ENCODE data around the gene NOL11.
"Not testable (repeated sequence)": the region's sequence is repeated elsewhere in the genome, so short reads cannot be mapped to it uniquely, and the experiment has no call there.

Gene NOL11

DNA sequence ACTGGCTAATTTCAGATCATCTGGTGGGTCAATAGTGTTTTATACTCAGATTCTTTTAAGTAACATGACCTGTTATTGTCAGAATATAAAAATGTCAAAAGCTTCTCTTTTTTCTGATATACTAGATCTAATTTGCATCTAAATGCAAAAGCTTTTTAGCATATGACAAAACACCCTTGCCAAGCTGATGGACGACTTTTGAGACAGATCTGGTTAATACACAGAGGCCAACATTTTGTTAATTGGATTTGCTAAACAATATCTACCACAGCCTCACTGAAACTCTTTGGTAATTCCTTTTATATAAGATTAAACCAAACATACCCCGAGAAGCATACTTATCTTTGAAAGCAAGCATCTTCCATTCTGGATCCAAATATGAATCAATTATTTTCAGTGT, 10.3 kb upstream of the NOL11 start:
- in situ Hi-C loops (cut with MboI; ENCODE audit: low sequenced_read_pairs): no loop called here

DNA sequence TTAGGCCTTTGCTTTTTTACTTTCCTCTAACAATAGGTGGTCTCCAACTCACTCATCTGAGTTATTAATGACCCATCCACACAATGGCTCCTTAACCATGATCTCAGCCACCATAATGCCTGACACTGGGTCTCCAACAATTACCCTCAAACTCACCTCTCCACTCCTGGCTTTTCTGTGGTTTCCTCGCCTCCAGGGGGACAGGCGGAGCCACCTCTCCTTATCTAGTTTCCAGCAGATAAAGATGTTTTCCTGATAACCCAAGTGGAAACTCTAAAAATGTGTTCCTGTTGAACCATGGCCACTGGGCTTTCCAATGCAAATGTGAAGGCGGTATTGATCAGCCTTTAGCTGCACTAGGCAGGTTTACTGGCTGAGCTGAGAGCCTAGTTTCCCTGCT, 9.4 kb upstream of the NOL11 start:
- in situ Hi-C loops (cut with MboI; ENCODE audit: low sequenced_read_pairs): no loop called here

DNA sequence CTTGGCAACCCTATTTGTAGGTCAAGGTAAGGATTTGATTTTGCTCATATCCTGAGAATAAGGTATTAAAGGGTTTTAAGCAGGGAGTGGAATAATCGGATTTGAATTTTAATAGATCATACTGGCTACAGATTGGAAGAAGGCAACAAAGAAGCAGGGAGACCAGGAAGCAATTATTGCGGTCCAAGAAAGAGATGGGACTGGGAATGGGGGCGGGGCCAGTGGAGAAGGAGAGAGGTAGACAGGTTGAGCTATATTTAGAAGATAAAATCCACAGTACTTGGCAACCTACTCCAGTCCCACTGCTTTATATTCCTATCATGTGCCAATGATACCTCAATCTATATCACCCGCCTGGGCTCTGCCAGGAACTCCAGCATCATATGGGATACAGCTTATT, 5.8 kb upstream of the NOL11 start:
- in situ Hi-C loops (cut with MboI; ENCODE audit: low sequenced_read_pairs): no loop called here

DNA sequence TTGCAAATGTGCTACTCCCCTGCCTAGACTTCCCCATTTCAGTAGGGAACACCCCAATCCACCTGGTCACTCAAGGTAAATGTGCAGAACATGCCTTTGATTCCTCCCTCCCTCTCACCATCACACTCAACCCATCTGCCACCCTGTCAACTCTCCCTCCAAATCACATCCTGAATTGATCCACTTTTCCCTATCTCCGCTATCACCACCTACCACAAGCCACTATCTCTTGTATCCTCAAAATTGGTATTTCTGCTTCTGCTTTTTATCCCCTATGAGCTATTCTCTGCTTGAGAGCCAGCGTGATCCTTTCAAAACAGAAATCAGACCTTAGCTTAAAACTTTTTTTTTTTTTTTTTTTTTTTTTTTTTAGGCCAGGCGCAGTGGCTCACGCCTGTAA, 5.4 kb upstream of the NOL11 start:
- in situ Hi-C loops (cut with MboI; ENCODE audit: low sequenced_read_pairs): no loop called here

DNA sequence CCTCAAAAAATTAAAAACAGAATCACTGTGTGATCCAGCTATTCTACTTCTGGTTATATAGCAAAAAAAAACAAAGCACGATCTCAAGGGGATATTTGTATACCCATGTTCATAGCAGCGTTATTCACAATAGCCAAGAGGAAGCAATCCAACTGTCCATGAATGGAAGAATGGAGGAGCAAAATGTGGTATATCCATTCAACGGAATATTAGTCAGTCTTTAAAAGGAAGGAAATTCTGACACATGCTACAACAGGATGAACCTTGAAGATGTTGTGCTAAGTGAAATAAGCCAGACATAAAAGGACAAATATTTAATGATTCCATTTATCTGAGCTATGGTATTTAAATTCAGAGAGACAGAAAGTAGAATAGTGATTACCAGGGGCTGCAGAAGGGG, 4.6 kb upstream of the NOL11 start:
- in situ Hi-C loops (cut with MboI; ENCODE audit: low sequenced_read_pairs): no loop called here

DNA sequence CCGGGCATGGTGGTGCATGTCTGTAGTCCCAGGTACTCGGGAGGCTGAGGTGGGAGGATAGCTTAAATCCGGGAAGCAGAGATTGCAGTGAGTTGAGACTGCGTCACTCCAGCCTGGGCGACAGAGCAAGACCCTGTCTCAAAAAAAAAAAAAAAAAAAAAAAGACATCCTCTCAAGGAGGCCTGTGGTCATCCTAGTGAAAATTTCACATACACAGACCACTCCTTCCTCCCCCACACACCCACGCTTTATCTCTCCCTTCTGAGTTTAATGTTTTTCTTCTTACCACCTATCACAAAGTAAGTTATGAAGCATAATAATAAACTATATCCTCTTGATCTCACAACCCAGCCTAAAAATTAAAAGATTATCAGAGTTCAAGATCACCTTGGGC, 1.3 kb upstream of the NOL11 start:
- in situ Hi-C loops (cut with MboI; ENCODE audit: low sequenced_read_pairs): no loop called here

DNA sequence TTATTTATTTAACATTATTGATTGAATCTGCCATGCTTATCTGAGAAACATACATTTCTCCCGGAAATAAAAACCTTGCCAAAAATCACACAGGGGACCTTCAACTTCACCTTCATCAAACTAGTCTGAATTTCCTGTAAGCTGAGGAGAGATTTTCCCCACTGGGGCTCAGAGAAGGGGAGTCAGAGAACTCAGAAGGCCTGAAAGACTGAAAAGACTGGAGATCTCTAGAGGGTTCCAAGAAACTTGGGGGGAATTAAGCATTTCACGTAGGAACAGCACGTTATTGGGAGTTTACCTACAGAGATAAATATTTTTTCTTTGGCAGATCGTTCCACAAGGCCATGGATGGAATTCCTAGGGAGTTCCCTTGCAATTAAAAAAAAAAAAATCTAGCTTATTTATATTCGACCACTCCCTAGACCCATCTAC, 528 bp upstream of the NOL11 start:
- in situ Hi-C loops (cut with MboI; ENCODE audit: low sequenced_read_pairs): no loop called here

DNA sequence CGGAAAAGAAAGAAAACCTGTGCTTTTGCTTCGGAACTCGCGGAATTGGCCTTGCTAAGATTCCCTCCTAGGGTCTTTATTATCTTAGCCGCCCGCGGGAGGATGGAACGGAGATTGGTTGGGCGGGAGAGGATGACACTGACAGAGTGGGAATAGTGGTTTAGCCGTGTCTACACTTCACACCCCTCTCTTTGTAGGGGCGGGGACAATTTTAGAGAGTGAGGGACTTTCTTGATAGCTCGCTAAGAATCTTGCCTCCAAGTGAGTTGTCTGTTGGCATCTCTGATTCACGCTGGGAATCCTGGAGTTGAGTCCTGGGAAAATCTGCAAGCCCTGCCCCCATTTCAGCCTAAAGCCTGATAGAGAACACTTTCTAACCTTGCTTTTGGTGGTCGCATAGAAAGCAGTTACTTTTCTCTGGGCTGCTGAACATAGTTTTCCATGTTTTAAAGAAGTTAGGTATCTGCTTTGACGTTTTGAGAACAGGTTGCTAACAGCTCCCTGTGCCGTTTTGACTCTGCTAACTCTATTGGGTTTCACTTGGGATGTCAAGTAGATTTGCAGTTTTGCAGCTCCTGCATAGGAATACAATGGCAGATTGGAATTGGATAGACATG, 697 bp downstream of the NOL11 start:
- in situ Hi-C loops (cut with MboI; ENCODE audit: low sequenced_read_pairs): no loop called here

DNA sequence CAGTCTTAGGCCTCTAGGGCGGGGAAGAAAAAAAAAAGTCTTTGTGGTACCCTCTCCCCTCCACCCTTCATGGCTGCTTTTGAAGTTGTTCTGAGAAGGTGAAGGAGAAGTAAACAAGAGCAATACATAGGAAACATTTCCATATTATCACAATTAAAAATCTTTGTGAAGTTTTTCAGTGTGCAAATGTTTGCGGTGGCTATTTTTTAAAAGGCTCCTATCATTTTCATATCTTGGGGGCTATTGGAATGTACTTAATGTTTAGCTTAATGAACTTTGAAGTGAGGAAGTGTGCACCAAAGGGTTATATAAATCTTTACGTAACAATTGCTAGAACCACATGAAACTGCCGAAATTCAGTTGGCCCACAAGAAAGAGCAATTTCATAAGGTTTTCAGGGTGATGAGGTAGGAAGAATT, 7.6 kb downstream of the NOL11 start:
- in situ Hi-C loops (cut with MboI; ENCODE audit: low sequenced_read_pairs): no loop called here

DNA sequence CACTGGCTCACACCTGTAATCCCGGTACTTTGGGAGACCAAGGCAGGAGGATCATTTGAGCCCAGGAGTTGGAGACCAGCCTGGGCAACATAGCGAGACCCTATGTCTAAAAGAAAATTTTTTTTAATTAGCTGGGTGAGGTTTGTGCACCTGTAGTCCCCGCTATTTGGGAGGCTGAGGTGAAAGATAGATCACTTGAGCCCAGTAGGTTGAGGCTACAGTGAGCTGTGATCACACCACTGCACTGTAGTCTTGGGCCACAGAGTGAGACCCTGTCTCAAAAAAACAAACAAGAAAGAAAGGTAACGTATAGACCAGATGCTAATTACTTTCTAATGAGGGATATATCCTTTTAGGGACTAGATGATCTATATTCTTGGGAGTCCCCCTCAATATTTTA, 8.1 kb downstream of the NOL11 start:
- in situ Hi-C loops (cut with MboI; ENCODE audit: low sequenced_read_pairs): no loop called here

DNA sequence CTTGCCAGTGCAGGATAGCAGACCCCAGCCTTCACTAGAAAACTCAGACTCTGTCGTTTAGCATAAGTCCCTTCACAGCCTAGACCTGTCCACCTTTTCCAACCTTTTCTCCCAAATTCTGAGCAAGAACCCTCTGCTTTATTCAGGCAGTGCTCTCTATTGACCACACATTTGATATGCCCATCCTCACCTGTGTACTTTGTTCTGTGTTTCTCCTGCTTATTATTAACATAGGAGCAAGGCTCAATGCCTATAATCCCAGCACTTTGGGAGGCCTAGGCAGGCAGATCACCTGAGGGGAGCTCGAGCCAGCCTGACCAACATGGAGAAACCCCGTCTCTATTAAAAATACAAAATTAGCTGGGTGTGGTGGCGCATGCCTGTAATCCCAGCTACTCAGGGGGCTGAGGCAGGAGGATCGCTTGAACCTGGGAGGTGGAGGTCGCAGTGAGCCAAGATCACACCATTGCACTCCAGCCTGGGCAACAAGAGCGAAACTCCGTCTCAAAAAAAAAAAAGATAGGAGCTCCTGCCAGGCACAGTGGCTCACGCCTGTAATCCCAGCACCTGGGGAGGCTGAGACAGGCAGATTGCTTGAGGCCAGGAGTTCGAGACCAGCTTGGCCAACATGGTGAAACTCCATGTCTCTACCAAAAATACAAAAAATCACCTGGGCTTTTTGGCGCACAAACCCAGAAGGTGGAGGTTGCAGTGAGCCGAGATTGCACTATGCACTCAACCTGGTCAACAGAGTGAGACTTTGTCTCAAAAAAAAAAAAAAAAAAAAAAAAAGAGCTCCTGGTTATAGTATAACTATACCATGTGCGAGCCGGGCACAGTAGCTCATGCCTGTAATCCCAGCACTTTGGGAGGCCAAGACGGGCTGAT, 9.7 kb downstream of the NOL11 start:
- in situ Hi-C loops (cut with MboI; ENCODE audit: low sequenced_read_pairs): not testable (repeated sequence)

DNA sequence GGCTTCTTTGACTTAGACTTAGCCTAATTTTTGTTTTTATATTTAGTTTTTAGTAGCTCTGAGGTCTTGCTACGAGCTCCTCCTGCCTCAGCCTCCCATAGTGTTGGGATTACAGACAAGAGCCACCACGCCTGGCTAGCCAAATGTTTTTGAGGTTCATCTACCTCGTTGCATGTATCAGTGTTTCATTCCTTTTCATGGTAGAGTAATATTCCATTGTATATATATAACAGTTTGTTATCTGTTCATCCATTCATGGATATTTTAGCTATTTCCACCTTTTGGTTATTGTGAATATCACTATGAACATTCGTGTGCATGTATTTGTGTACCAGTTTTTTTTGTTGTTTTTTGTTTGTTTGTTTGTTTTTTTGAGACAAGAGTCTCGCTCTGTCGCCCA, 12.2 kb downstream of the NOL11 start:
- in situ Hi-C loops (cut with MboI; ENCODE audit: low sequenced_read_pairs): no loop called here

DNA sequence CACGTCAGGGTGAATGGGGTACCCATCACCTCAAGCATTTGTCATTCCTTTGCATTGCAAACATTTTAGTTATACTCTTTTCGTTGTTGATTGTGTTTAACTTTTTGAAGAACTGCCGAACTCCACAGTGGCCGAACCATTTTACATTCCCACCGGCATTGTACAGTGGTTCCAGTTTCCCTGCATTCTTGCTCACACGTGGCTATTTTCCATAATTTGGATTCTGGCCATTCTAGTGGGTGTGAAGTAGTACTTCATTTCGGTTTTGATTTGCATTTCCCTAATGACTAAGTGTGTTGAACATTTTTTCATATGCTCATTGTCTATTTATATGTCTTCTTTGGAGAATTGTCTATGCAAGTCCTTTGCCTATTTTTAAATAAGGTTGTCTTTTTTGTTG, 13.0 kb downstream of the NOL11 start:
- in situ Hi-C loops (cut with MboI; ENCODE audit: low sequenced_read_pairs): no loop called here

DNA sequence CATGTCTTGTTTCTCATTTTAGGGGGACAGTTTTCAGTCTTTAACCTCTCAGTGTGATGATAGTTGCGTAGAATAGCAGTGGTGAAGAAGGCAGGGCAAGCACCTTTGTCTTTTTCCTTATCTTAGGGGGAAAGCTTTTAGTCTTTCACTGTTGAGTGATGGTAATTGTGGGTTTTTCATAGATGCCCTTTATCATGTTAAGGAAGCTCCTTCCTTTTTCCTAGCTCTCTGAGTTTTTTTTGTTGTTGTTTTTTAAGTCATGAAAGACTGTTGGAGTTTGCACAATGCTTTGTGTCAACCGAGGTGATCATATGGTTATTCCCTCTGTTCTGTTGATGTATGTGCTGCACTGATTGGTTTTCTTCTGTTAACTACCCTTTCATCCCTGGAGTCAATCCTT, 15.7 kb downstream of the NOL11 start:
- in situ Hi-C loops (cut with MboI; ENCODE audit: low sequenced_read_pairs): no loop called here

DNA sequence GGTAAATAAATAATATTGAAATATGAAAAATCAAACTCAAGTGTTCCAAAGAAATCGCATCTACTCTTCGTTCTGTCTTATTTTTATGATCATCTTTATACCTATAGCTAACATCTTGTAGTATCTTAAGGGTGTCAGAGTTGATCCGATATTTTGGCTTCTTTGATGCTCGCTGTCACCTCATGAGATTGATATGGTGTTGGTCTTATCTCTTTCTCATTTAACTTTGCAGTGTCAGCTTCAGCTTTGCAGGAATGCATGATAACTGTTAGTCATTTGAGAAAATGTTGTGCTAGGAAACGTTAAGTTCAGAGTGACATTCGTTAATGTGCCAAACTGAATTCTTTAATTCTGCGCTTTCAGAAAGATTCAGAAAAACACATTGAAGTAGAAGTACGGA, 19.4 kb downstream of the NOL11 start:
- in situ Hi-C loops (cut with MboI; ENCODE audit: low sequenced_read_pairs): no loop called here

DNA sequence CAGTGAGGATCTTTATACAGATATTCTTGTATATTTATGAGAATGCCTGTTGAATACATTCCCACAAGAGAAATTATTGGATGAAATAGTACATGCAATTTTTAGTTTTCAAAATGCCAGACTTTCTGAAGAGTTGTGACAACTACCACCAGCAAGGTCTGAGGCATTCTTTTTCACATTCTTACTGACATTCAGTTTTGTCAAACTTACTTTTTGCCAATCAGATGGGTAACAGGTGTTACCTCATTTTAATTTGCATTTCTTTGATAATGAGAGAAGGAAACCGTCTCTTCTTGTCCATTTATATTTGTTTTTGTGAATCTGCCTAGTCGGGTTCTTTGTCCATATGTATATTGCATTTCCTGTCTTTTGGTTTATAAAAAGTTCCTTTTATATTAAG, 24.3 kb downstream of the NOL11 start:
- in situ Hi-C loops (cut with MboI; ENCODE audit: low sequenced_read_pairs): no loop called here

DNA sequence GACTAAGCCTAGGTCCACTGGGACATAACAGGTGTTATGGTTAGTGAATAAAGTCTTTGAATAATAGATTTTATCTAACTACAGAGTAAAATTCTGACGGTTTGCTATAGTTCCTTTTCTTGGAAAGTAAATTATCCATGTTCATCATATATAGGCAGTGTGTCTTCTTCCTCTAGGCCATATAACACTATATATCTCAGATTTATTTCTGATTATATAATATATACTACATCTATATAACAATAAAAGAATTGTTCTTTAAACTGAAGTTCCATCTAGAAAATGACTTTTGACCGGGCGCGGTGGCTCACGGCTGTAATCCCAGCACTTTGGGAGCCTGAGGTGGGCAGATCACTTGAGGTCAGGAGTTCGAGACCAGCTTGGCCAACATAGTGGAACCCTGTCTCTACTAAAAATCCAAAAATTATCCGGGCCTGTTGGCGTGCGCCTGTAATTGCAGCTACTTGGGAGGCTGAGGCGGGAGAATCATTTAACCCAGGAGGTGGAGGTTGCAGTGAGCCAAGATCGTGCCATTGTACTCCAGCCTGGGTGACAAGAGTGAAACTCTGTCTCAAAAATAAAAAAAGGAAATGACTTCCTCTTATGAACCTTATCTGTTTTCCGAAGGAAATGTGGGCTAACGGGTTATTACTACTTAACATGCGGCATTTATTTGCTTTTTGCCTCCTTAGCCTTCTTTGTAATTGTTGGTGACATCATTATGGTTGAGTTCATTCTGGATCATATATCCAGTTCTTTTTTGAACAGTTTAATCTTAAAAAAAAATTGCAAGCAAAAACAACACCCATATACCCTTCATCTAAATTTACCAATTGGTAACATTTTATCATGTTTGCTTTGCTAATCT, 29.2 kb downstream of the NOL11 start:
- in situ Hi-C loops (cut with MboI; ENCODE audit: low sequenced_read_pairs): no loop called here

DNA sequence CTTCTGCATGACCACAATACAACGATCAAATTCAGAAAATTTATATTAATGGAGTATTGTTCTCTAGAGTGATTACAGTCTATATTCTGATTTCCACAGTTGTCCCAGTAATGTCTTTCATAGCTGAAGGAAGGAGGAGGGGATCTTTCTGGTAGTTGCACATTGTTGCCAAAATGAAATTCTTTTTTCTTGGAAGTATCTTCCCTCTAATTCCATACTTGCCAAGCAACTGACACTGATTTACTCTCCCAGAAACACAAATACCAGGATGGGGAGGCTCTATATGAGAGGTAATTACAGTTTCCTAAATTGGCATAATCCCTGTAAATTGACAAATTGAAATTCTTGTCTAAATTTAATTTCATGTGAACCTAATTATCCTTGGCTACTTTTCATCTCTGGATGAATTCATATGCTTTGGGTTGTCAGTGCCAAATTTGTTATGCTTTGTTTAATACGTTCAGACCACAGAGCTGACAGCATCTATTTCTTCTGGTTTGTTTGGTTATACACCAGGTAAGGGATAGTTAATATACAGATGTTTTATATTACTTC, 30.0 kb downstream of the NOL11 start:
- in situ Hi-C loops (cut with MboI; ENCODE audit: low sequenced_read_pairs): no loop called here

DNA sequence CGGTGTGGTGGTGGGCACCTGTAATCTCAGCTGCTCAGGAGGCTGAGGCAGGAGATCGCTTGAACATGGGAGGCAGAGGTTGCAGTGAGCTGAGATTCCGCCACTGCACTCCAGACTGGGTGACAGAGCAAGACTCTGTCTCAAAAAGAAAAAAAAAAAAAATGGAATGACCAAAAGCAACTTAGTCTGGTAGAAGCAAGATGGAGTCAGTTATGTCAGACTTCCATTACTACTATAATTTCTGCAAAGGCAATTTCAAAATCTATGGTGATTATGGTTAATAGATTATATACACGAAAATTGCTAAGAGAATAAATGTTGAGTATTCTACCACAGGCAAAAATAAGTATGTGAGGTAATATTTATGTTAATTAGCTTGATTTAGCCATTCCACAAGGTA, 32.3 kb downstream of the NOL11 start:
- in situ Hi-C loops (cut with MboI; ENCODE audit: low sequenced_read_pairs): no loop called here

DNA sequence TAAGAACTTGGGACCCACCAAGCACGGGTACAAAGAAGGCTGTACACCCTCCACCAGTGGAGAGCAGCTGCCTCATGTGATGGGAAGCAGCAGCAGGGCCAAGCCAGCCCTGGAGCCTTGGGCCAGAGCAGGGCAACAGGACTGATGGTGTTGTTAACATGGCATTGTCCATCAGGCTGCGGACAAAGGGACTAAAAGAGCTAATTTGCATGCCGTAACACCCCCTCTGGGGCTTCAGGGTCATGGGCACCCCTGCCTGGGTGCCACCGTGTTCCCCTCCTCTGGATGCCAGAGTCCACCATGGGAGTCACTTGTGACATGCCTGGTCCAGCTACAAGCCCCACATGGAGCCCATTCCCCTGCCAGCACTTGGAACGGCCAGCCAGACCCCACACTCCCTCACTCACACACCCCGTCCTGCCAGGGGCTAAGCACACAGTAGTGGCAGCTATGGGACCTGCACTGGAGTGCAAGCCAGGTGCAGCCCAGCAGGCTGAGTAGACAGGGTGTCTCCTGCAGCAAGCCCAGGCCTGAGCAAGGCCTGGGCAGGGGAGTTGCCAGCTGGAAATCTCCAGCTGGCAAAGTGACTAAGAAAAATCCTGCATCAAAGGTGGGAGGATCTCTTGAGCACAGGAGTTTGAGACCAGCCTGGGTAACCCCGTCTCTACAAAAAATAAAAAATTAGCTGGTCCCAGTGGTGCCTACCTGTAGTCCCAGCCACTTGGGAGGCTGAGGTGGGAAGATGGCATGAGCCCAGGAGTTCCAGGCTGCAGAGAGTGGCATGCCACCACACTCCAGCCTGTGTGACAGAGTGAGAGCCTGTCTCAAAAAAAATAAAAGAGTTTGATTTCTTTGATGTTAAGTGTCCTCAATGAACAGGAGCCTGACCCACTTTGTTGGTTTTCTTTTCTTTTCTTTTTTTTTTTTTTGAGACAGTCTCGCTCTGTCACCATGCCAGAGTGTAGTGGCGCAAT, 33.7 kb downstream of the NOL11 start:
- in situ Hi-C loops (cut with MboI; ENCODE audit: low sequenced_read_pairs): no loop called here
